Urinary bladder (tissue), 4 donors: ENCODE data around the gene FAM24B. TPM values are rescaled to one million over a fixed set of nuclear protein-coding genes. Genes with fewer than 3 reads are reported as not detected.
"Not testable (repeated sequence)": the region's sequence is repeated elsewhere in the genome, so short reads cannot be mapped to it uniquely, and the experiment has no call there.

Experiments used
- DNase-seq: peaks from one replicate; pipeline ENCODE4 v3.0.0-alpha.2; 2015; ENCODE audit errors: extremely low spot score
- H3K27ac ChIP-seq: one replicate; pipeline ENCODE4 v1.5.1; 2013; ENCODE audit warnings: low read depth, mild to moderate bottlenecking, moderate library complexity
- H3K36me3 ChIP-seq: one replicate; pipeline ENCODE4 v1.6.1; 2013; ENCODE audit warnings: mild to moderate bottlenecking, moderate library complexity; ENCODE audit not compliant: insufficient read depth
- H3K4me1 ChIP-seq: one replicate; pipeline ENCODE4 v1.6.1; 2013; ENCODE audit warnings: mild to moderate bottlenecking, moderate library complexity; ENCODE audit not compliant: insufficient read depth
- H3K4me3 ChIP-seq: one replicate; pipeline ENCODE4 v1.5.1; 2013; ENCODE audit warnings: low read depth, low read length
- WGBS: extraction: QIAGEN DNeasy Blood & Tissue Kit; methylation state at CpG from one replicate; pipeline ENCODE4 v1.1.7; 2013; 5-methylcytosine and 5-hydroxymethylcytosine counted together
- polyA plus RNA-seq: library from polyadenylated mRNA; stranded (reverse); fragments of 200-250 nt; gene quantifications from one replicate; pipeline ENCODE4 v1.2.3, GENCODE V29; 2013
- total RNA-seq: library from RNA; depleted of rRNA; stranded (reverse); fragments of >200 nt; gene quantifications from one replicate; pipeline ENCODE4 v1.2.3, GENCODE V29; 2014
- donor health status: healthy with polysubstance abuse.
- donor health status: healthy.

Gene FAM24B
- total and polyA plus RNA-seq, 2 donors = 1.8 to 2.4 TPM

DNA sequence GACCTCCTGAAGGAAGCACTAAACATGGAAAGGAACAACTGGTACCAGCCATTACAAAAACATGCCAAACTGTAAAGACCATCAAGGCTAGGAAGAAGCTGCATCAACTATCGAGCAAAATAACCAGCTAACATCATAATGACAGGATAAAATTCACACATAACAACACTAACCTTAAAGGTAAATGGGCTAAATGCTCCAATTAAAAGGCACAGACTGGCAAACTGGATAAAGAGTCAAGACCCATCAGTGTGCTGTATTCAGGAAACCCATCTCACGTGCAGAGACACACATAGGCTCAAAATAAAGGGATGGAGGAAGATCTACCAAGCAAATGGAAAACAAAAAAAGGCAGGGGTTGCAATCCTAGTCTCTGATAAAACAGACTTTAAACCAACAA is 10.6 kb downstream of the FAM24B start:
- H3K36me3 ChIP-seq, H3K4me1 ChIP-seq, H3K27ac ChIP-seq, DNase-seq, H3K4me3 ChIP-seq: not testable (repeated sequence)
- WGBS = 91% methylated on average over 1 of the region's 2 CpGs

DNA sequence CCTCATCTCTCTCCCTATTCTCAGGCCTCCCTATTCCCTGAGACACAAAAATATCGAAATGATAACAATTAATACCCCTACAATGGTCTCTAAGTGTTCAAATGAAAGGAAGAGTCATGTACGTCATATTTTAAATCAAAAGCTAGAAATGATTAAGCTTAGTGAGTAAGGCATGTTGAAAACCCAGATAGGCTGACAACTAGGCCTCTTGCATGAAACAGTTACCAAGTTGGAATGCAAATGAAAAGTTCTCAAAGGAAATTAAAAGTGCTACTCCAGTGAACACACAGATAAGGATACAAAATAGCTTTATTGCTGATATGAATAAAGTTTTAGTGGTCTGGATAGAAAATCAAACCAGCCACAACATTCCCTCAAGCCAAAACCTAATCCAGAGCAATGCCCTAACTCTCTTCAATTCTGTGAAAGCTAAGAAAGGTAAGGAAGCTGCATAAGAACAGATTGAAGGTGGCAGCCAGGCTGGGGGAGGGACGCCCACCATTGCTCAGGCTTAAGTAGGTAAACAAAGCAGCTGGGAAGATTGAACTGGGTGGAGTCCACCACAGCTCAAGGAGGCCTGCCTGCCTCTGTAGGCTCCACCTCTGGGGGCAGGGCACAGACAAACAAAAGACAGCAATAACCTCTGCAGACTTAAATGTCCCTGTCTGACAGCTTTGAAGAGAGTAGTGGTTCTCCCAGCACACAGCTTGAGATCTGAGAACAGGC is 12.5 kb downstream of the FAM24B start:
- not testable (repeated sequence) for DNase-seq, H3K27ac ChIP-seq, H3K4me1 ChIP-seq, H3K36me3 ChIP-seq, H3K4me3 ChIP-seq
- WGBS = 86% methylated on average over 3 of the region's 3 CpGs

DNA sequence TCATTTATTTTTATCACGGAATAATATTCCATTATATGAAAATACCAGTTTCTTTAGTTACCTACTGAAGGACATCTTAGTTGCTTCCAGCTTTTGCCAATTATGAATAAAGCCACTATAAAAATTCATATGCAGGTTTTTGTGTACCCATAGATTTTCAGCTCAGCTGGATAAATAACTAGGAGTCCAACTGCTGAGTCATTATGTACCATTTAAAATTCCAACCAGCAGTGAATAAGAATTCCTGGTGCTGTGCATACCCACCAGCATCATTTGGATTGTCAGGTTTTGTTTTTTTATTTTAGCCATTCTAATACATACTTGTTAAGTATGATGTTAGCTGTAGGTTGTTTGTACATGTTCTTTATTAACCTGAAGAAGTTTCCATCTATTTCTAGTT is 14.5 kb downstream of the FAM24B start:
- H3K27ac ChIP-seq = no peak overlapping the region
- no peak for DNase-seq
- 97% methylated on average over 1 of the region's 1 CpG for WGBS
- no peaks in the 10 kb centered on the region for H3K4me1 ChIP-seq
- H3K4me3 ChIP-seq = no peak overlapping the region
- no peaks in the 10 kb centered on the region for H3K36me3 ChIP-seq

DNA sequence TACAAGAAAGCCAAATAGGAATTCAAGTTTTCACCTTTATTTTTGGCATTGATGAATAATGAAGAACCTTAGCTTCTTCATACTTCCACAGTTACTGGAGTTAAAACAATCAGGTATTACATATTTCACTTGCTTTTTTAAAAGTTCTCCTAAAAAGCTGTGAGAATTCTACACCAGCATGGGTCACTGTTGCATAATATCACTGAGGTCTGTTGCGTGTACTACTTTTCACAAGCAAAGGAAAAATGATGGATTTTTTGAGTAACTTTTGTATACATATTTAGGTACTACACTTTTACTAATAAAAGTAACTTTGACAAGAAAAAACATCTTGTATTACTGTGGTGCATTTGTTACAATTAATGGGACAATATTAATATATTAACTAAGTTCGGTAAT is 15.2 kb downstream of the FAM24B start:
- Histone ChIP-seq H3K36me3 (no peaks in the 10 kb centered on the region), H3K4me3 (no peak overlapping the region), H3K27ac (no peak overlapping the region), H3K4me1 (no peaks in the 10 kb centered on the region)
- 92% methylated on average over 2 of the region's 2 CpGs for WGBS
- no peak for DNase-seq

DNA sequence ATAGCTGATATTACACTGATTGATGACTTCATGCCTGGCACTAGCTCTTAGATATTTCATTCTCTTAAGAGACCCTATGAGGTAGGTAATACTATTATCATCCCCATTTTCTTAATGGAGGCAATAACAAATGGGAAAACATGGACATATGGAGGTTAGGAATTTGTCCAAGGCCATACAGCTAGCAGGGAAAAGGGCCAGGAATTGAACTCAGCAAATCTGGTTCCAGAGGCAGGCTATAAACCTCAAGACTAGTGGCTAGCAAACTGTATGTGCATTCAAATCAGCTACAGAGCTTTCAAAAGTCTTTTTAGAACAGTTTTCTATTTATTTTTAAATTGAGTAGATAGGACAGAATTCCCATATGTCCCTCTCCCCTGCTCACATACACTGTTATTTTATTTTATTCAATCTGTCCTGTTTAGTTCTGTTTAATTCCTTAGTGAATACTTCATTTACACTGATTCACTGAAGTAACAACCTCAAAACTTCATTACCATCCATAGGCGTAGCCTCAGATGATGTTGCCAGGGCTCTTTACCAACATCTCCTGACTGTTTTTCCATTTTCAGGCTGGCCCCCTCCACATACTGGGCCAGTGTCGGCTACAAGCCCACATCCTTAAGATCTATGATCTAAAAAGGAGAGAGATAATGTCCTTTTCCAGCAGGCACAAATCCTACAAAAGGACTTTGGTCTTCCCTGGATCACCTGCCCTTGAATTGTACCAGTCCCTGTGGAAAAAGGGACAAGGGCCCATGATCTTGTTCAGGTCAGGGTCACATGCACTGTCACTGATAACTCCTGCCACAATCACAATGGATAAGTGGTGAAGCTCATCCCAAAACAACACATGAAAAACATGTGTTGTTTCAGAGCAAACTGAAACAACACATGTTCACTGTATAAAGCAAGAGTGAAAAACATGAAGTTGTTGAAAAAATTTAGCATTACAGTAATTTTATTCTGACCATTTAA is 15.9 kb downstream of the FAM24B start:
- 86% methylated on average over 2 of the region's 2 CpGs for WGBS
- no peaks in the 10 kb centered on the region for H3K4me1 ChIP-seq
- no peak for DNase-seq

DNA sequence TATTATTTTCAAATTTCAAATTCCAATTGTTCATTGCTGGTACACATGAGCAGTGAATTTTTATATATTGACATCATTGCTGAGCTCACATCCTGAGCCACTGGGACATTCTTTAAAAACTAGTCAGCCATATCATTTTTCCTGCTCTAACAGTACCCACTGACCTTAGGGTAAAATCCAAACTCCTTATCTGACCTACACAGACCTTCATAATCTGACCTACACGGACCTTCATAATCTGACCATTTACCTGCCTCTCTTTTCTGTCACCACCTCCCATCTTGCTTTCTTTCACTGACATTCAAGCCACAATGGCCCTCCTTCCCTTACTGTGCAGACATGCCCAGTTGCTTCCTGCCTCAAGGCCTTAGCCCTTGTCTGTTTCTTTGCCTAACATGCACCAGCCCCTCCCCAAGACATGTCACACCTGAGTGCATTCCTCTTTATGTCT is 17.6 kb downstream of the FAM24B start:
- DNase-seq = no peak

More for the DNA sequence above, 15.9 kb downstream of the FAM24B start:
- H3K36me3 ChIP-seq = no peaks in the 10 kb centered on the region
- H3K27ac ChIP-seq = no peak overlapping the region
- no peak overlapping the region for H3K4me3 ChIP-seq

DNA sequence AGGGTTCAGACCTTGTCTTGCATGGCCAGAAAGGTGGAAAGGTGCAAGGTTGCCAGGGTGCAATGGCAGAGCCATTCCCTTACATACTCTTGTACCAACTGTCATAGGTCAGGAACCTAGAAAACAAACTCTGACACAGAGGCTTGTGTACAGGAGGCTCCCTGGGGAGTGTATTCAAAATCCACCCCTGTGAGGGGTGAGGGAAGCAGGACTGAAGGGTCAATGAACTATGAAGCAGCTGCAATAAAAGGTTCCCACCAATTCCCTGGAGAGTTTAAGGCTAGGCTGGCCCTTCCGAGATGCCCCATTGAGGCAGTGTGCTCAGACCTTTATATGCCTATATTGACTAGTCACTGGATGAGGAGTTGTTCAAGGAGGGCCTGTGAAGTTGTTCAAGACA is 19.9 kb downstream of the FAM24B start:
- Histone ChIP-seq H3K27ac (no peak overlapping the region), H3K4me3 (no peak overlapping the region), H3K36me3 (no peaks in the 10 kb centered on the region), H3K4me1 (no peaks in the 10 kb centered on the region)
- WGBS = 81% methylated on average over 1 of the region's 1 CpG
- no peak for DNase-seq

More for the DNA sequence above, 17.6 kb downstream of the FAM24B start:
- Histone ChIP-seq H3K4me3 (no peak overlapping the region), H3K4me1 (no peaks in the 10 kb centered on the region), H3K36me3 (no peaks in the 10 kb centered on the region), H3K27ac (no peak overlapping the region)
- 47% methylated on average over 1 of the region's 1 CpG for WGBS

DNA sequence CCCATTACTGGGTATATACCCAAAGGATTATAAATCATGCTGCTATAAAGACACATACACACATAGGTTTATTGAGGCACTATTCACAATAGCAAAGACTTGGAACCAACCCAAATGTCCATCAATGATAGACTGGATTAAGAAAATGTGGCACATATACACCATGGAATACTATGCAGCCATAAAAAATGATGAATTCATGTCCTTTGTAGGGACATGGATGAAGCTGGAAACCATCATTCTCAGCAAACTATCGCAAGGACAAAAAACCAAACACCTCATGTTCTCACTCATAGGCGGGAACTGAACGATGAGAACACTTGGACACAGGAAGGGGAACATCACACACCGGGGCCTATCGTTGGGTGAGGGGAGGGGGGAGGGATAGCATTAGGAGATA is 21.3 kb downstream of the FAM24B start:
- not testable (repeated sequence) for H3K36me3 ChIP-seq, H3K27ac ChIP-seq, H3K4me3 ChIP-seq, DNase-seq, H3K4me1 ChIP-seq
- WGBS = 93% methylated on average over 5 of the region's 5 CpGs

DNA sequence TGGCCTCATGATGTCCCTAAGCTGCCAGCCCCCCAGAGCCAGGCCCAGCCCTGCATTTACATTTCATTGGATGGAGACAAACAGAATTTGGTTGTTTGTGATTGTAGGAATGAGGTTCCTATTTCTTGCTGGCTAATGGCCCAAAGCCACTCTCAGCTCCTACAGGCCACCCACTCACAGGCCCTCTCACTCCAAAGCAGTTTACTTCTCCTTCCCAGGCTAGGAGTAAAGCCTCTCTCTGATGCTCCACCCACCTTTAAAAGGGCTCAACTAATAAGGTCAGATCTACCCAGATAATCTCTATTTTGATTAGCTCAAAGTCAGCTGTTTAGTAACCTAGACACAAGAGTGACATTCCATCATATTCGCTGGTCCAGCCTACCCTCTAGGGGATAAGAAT is 22.5 kb downstream of the FAM24B start:
- Histone ChIP-seq H3K4me1 (no peaks in the 10 kb centered on the region), H3K4me3 (no peak overlapping the region), H3K36me3 (no peaks in the 10 kb centered on the region), H3K27ac (no peak overlapping the region)
- 85% methylated on average over 1 of the region's 1 CpG for WGBS
- no peak for DNase-seq

DNA sequence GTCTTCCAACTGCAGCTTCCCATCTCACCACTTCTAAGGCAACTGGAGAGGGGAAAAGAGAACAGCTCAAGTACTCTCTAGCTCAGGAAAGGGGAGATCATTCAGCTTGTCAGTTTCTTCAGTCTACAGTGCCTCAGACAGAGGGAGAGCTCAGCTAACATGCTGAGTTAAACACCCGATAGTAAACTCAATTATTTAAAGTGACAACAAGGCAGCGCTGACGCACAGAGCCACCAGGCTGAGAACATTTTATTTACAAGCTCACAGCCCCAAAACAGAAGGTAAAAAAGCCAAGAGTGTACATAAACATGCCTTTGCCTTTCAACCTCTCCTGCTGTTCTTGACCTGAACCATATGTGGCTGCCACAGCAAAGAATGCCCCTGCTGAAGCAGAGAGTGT is 23.6 kb downstream of the FAM24B start:
- Histone ChIP-seq H3K27ac (no peak overlapping the region), H3K36me3 (no peaks in the 10 kb centered on the region), H3K4me3 (no peak overlapping the region), H3K4me1 (no peaks in the 10 kb centered on the region)
- DNase-seq = no peak
- 55% methylated on average over 3 of the region's 3 CpGs for WGBS

DNA sequence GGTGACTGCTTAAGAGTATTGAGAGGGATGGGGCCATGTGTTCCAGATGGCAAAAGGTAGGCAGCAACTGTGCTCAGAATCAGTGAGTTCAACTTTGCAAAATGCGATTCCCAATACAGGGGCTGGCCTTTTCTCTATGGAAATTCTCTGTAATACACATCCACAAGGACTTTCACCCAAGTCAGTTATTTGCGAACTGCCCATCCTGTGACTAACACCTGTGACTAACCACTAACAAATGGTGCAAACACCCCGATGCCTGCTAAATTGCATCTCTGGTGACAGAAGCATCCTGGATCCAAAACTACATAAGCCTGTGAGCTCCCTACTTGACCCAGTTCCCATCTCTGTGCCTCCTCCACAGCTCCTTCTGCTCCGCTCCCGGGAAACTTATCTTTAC is 24.7 kb downstream of the FAM24B start:
- Histone ChIP-seq H3K4me3 (no peak overlapping the region), H3K36me3 (no peaks in the 10 kb centered on the region), H3K27ac (no peak overlapping the region), H3K4me1 (no peaks in the 10 kb centered on the region)
- no peak for DNase-seq
- 88% methylated on average over 5 of the region's 5 CpGs for WGBS

DNA sequence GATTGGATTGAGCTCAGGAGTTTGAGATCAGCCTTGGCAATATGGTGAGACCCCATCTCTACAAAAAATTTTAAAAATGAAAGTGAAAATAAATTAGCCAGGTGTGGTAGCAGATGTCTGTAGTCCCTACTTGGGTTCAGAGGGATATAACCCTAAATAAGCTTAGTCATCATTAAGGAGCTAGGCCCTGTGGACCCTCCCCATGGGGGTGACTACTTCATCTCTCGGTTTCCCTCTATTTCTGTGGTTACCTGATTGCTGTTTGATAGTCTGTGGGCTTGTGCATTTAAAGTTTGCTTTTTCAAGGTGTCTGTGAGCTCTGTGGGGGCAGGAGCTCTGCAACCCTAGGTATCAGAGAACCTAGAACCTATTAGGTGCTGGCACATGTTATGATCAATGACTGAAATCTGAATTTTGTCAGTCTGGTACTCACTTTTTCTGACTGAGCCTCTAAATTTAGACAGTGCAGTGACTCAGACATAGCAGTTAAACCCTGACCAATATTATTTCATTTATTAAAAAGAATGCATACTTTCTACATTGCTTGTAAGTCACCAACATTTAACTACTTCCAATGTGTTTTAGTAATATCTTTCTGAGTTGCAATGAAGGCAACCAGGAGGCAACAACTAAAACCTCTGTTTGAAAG is 25.6 kb downstream of the FAM24B start:
- H3K36me3 ChIP-seq = no peaks in the 10 kb centered on the region
- 88% methylated on average over 1 of the region's 1 CpG for WGBS
- H3K4me1 ChIP-seq = no peaks in the 10 kb centered on the region
- no peak for DNase-seq
- H3K4me3 ChIP-seq = no peak overlapping the region
- no peak overlapping the region for H3K27ac ChIP-seq

DNA sequence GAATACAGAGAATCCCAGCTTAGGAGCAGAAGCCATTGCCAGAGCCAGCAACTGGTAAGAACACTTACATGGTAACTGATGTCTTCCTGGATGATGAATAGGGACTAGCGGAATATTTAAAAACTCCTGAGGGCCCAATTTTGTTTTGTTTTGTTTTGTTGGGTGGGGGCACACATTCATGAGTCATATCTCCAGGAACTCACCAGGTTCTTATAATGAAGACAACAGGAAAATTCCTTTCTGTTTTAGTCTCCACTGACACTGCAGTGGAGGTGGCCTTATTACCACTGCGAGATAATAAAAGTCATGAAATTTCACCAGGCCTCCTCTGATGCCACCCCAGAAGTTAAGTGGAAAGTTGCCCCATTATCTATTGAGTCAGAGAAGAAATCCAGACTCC is 27.1 kb downstream of the FAM24B start:
- no peaks in the 10 kb centered on the region for H3K36me3 ChIP-seq
- no peak overlapping the region for H3K4me3 ChIP-seq
- no peak overlapping the region for H3K27ac ChIP-seq
- 95% methylated on average over 2 of the region's 2 CpGs for whole genome bisulfite sequencing
- no peaks in the 10 kb centered on the region for H3K4me1 ChIP-seq
- no peak for DNase-seq
